BLaER1 treated with 17β-estradiol and CSF1 and Interleukin-3, amounts not matched to agents 10 nM and 100 nM (cell line): Measurements from ENCODE around the gene PSMB7.

Experiments used
- H3K27ac ChIP-seq, 11 experiments: shearing (Covaris generic); formaldehyde crosslinking; 2 replicates each; pipeline ENCODE4 v1.8.1; 2022
- H3K27me3 ChIP-seq, 11 experiments: shearing (Covaris generic); formaldehyde crosslinking; 2 replicates each; pipeline ENCODE4 v1.8.1; 2022
- H3K36me3 ChIP-seq, 11 experiments: shearing (Covaris generic); formaldehyde crosslinking; 2 replicates each; pipeline ENCODE4 v1.8.1; 2022
- H3K4me1 ChIP-seq, 10 experiments: shearing (Covaris generic); formaldehyde crosslinking; 2 replicates each; pipeline ENCODE4 v1.8.1; 2022
- H3K4me2 ChIP-seq, 11 experiments: shearing (Covaris generic); formaldehyde crosslinking; 2 replicates each; pipeline ENCODE4 v1.8.1; 2022
- H3K4me3 ChIP-seq, 10 experiments: shearing (Covaris generic); formaldehyde crosslinking; 2 replicates each; pipeline ENCODE4 v1.8.1; 2022
- H3K9ac ChIP-seq, 11 experiments: shearing (Covaris generic); formaldehyde crosslinking; 2 replicates each; pipeline ENCODE4 v1.8.1; 2022
- H3K9me3 ChIP-seq, 11 experiments: shearing (Covaris generic); formaldehyde crosslinking; replicated peaks in 1 of 11; 2 replicates each; pipeline ENCODE4 v1.8.1; 2022
- H4K20me1 ChIP-seq, 11 experiments: shearing (Covaris generic); formaldehyde crosslinking; 2 replicates each; pipeline ENCODE4 v1.8.1; 2022
- Cebpa-rat ChIP-seq, 11 experiments: shearing (Covaris generic); IDR thresholded peaks; 2 replicates each; pipeline ENCODE4 v1.8.1; 2022

The PSMB7 gene

GRCh38 chr9:124392871-124393460 is 22.3 kb downstream of the PSMB7 start:
- Histone ChIP-seq H3K4me2 (no peak overlapping the region), H3K9me3 (no peaks in the 10 kb centered on the region), H3K27me3 (no peaks in the 10 kb centered on the region), H4K20me1 (peaks cover 91 to 100% (median 100%) of the 10 kb centered on the region in 11 experiments), H3K4me1 (peaks cover 14 to 37% (median 17%) of the 10 kb centered on the region in 10 experiments), H3K9ac (no peak overlapping the region), H3K36me3 (peaks cover 49 to 81% (median 66%) of the 10 kb centered on the region in 11 experiments), H3K27ac (no peak overlapping the region), H3K4me3 (no peak overlapping the region)
- TF ChIP-seq Cebpa-rat (IDR thresholded peaks at IDR 0.05), result no peak

- Histone ChIP-seq H3K36me3 (peaks cover 44 to 76% (median 60%) of the 10 kb centered on the region in 11 experiments), H3K4me1 (peaks cover 16 to 43% (median 21%) of the 10 kb centered on the region in 10 experiments), H3K9ac (no peak overlapping the region), H3K4me2 (no peak overlapping the region), H3K27me3 (no peaks in the 10 kb centered on the region), H4K20me1 (peaks cover 92 to 100% (median 100%) of the 10 kb centered on the region in 11 experiments), H3K9me3 (no peaks in the 10 kb centered on the region), H3K4me3 (no peak overlapping the region), H3K27ac (no peak overlapping the region)
- no peak for TF ChIP-seq Cebpa-rat (IDR thresholded peaks at IDR 0.05)
These were observed 22.9 kb downstream of the PSMB7 start for GRCh38 chr9:124392254-124392870.

GRCh38 chr9:124390794-124391658 is 24.2 kb downstream of the PSMB7 start:
- Histone ChIP-seq H3K4me1 (peaks cover 16 to 51% (median 22%) of the 10 kb centered on the region in 10 experiments), H3K9ac (no peak overlapping the region), H3K9me3 (no peaks in the 10 kb centered on the region)

GRCh38 chr9:124389146-124389939 is 25.9 kb downstream of the PSMB7 start:
- peaks cover 85 to 100% (median 100%) of the 10 kb centered on the region in 11 experiments for H4K20me1 ChIP-seq
- no peak overlapping the region for H3K27ac ChIP-seq
- H3K4me2 ChIP-seq, result peak overlapping the region in 1 of 11 experiments; percentile 21; a peak in 1 of 22 replicates
- H3K9ac ChIP-seq, result no peak overlapping the region
- no peaks in the 10 kb centered on the region for H3K9me3 ChIP-seq
- no peak for TF ChIP-seq Cebpa-rat (IDR thresholded peaks at IDR 0.05)
- H3K4me3 ChIP-seq, result no peak overlapping the region
- H3K27me3 ChIP-seq, result no peaks in the 10 kb centered on the region
- peaks cover 16 to 41% (median 22%) of the 10 kb centered on the region in 10 experiments for H3K4me1 ChIP-seq
- peaks cover 32 to 69% (median 54%) of the 10 kb centered on the region in 11 experiments for H3K36me3 ChIP-seq

More at GRCh38 chr9:124390794-124391658, 24.2 kb downstream of the PSMB7 start:
- H4K20me1 ChIP-seq, result peaks cover 93 to 100% (median 100%) of the 10 kb centered on the region in 11 experiments
- TF ChIP-seq Cebpa-rat (IDR thresholded peaks at IDR 0.05), result no peak
- no peaks in the 10 kb centered on the region for H3K27me3 ChIP-seq
- no peak overlapping the region for H3K27ac ChIP-seq
- H3K4me3 ChIP-seq, result no peak overlapping the region
- peaks cover 33 to 70% (median 53%) of the 10 kb centered on the region in 11 experiments for H3K36me3 ChIP-seq
- no peak overlapping the region for H3K4me2 ChIP-seq

GRCh38 chr9:124388275-124389048 is 26.8 kb downstream of the PSMB7 start:
- H3K36me3 ChIP-seq, result peaks cover 36 to 69% (median 55%) of the 10 kb centered on the region in 11 experiments
- peaks cover 79 to 100% (median 98%) of the 10 kb centered on the region in 11 experiments for H4K20me1 ChIP-seq
- no peaks in the 10 kb centered on the region for H3K27me3 ChIP-seq
- H3K9ac ChIP-seq, result no peak overlapping the region
- H3K4me1 ChIP-seq, result peaks cover 16 to 32% (median 22%) of the 10 kb centered on the region in 10 experiments
- TF ChIP-seq Cebpa-rat (IDR thresholded peaks at IDR 0.05), result no peak
- peak overlapping the region in 6 of 11 experiments; percentile 4 to 23 (median 10); a peak in 6 of 22 replicates for H3K4me2 ChIP-seq
- no peak overlapping the region for H3K4me3 ChIP-seq
- no peak overlapping the region for H3K27ac ChIP-seq
- no peaks in the 10 kb centered on the region for H3K9me3 ChIP-seq

- peaks cover 60 to 91% (median 79%) of the 10 kb centered on the region in 11 experiments for H4K20me1 ChIP-seq
- H3K4me2 ChIP-seq, result no peak overlapping the region
- H3K9ac ChIP-seq, result no peak overlapping the region
- H3K4me3 ChIP-seq, result no peak overlapping the region
- H3K27ac ChIP-seq, result no peak overlapping the region
- peaks cover 16 to 35% (median 27%) of the 10 kb centered on the region in 10 experiments for H3K4me1 ChIP-seq
- no peaks in the 10 kb centered on the region for H3K9me3 ChIP-seq
- no peak for TF ChIP-seq Cebpa-rat (IDR thresholded peaks at IDR 0.05)
- peaks cover 31 to 70% (median 54%) of the 10 kb centered on the region in 11 experiments for H3K36me3 ChIP-seq
- no peaks in the 10 kb centered on the region for H3K27me3 ChIP-seq
These were observed 29.0 kb downstream of the PSMB7 start for GRCh38 chr9:124386201-124386600.

- H3K27ac ChIP-seq, result no peak overlapping the region
- H4K20me1 ChIP-seq, result peaks cover 54 to 88% (median 74%) of the 10 kb centered on the region in 11 experiments
- H3K4me1 ChIP-seq, result peaks cover 16 to 36% (median 31%) of the 10 kb centered on the region in 10 experiments
- H3K27me3 ChIP-seq, result no peaks in the 10 kb centered on the region
- no peak for TF ChIP-seq Cebpa-rat (IDR thresholded peaks at IDR 0.05)
- H3K9ac ChIP-seq, result no peak overlapping the region
- H3K9me3 ChIP-seq, result no peaks in the 10 kb centered on the region
- peaks cover 32 to 70% (median 58%) of the 10 kb centered on the region in 11 experiments for H3K36me3 ChIP-seq
- no peak overlapping the region for H3K4me2 ChIP-seq
- no peak overlapping the region for H3K4me3 ChIP-seq
These were observed 29.6 kb downstream of the PSMB7 start for GRCh38 chr9:124385623-124386022.

GRCh38 chr9:124384846-124385245 is 30.4 kb downstream of the PSMB7 start:
- Histone ChIP-seq H3K4me2 (no peak overlapping the region), H4K20me1 (peaks cover 47 to 88% (median 72%) of the 10 kb centered on the region in 11 experiments)
- TF ChIP-seq Cebpa-rat (IDR thresholded peaks at IDR 0.05), result no peak

More at GRCh38 chr9:124384846-124385245, 30.4 kb downstream of the PSMB7 start:
- Histone ChIP-seq H3K9ac (no peak overlapping the region), H3K27ac (no peak overlapping the region), H3K4me3 (no peak overlapping the region), H3K9me3 (no peaks in the 10 kb centered on the region), H3K4me1 (peaks cover 16 to 36% (median 31%) of the 10 kb centered on the region in 10 experiments), H3K27me3 (no peaks in the 10 kb centered on the region), H3K36me3 (peaks cover 39 to 73% (median 60%) of the 10 kb centered on the region in 11 experiments)
